Esophagus muscularis mucosa (tissue), 4 donors: Measurements from ENCODE around the gene COIL. TPM values are rescaled to one million over a fixed set of nuclear protein-coding genes. Genes with fewer than 3 reads are reported as not detected.

Experiments
- DNase-seq: peaks from one replicate; pipeline ENCODE4 v3.0.0-alpha.2; 2017; ENCODE audit errors: extremely low spot score
- H3K27ac ChIP-seq, 4 donors: fragments of 200-600 bp; sonication (generic); replicated peaks in 1 of 4; 1 replicate in 3 of 4; 2 replicates in 1 of 4; pipeline ENCODE4 v1.5.1; 2016 to 2019; ENCODE audit warnings: mild to moderate bottlenecking in 1 of 4
- H3K27me3 ChIP-seq, 4 donors: fragments of 200-600 bp; sonication (generic); one replicate each; pipeline versions ENCODE4 v1.5.1 to v1.6.0; 2016 to 2019
- H3K36me3 ChIP-seq, 4 donors: fragments of 200-600 bp; sonication (generic); one replicate each; pipeline ENCODE4 v1.5.1; 2016 to 2019
- H3K4me1 ChIP-seq, 4 donors: fragments of 200-600 bp; sonication (generic); one replicate each; pipeline ENCODE4 v1.5.1; 2016 to 2019
- H3K4me3 ChIP-seq, 4 donors: fragments of 200-600 bp; sonication (generic); 1 replicate in 2 of 4; 2 replicates in 2 of 4; pipeline ENCODE4 v1.5.1; 2016 to 2019; ENCODE audit warnings: mild to moderate bottlenecking in 4 of 4, moderate library complexity in 1 of 4
- H3K9me3 ChIP-seq, 4 donors: fragments of 200-600 bp; sonication (generic); 1 replicate in 3 of 4; 2 replicates in 1 of 4; pipeline ENCODE4 v1.5.1; 2016 to 2019
- EP300 ChIP-seq: sonication (generic); formaldehyde crosslinking; IDR thresholded peaks from one replicate; pipeline ENCODE4 v1.6.1; 2017; ENCODE audit warnings: antibody characterized with exemption
- POLR2A ChIP-seq: fragments of 450-650 bp; IDR thresholded peaks from one replicate; pipeline ENCODE4 v1.6.1; 2017; ENCODE audit warnings: antibody characterized with exemption, moderate library complexity, mild to moderate bottlenecking, low read depth
- POLR2AphosphoS5 ChIP-seq, 2 donors: sonication (generic); formaldehyde crosslinking; IDR thresholded peaks; one replicate each; pipeline ENCODE4 v1.6.1; 2017; ENCODE audit warnings: antibody characterized with exemption in 2 of 2
- WGBS: methylation state at CpG from one replicate; pipeline ENCODE4 v1.1.5; 2018; 5-methylcytosine and 5-hydroxymethylcytosine counted together
- intact Hi-C: fragments of 100-400 bp; cut with DNase I; formaldehyde crosslinking; loops from one replicate; pipeline ENCODE4 v1.15.1; 2023
- total RNA-seq, 4 donors: library from RNA; depleted of rRNA; stranded (reverse); fragments of >200 nt; gene quantifications; one replicate each; pipeline versions ENCODE4 v1.1.0 to v1.2.1, GENCODE V29; 2016
- TF ChIP-seq, protein P1 (sequence below), 3 experiments: fragments of 200-600 bp in 2 of 3; fragments of 450-650 bp in 1 of 3; sonication (generic) in 2 of 3; IDR thresholded peaks; one replicate each; pipeline ENCODE4 v1.5.1; 2017 to 2019; ENCODE audit warnings: antibody characterized with exemption in 3 of 3, mild to moderate bottlenecking in 2 of 3, moderate library complexity in 1 of 3

Gene COIL
- total RNA-seq, 4 donors from 2014 or later, result 9.9 to 13.3 (median 11.4) TPM

DNA sequence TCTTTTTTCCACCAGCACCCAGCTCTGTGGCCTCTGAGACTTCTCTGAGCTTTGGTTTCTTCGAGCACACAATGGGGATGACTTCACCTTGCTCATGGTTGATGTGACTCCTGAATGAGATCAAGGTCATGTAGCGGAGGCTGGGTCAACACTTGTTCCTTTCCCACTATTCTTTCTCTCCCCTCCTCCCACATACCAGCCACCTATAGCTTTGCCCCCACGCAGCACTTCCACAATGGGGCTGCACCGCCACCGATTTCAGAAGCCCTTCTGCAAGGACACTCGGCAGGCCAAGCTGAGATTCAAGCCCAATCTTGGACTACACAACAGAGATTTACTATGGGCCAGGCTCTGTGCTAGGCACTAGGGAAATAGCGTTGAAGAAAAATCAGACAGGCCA, 61.4 kb downstream of the COIL start:
- intact Hi-C loops, result no loop called here
- 99% methylated on average over 7 of the region's 7 CpGs for WGBS
- Histone ChIP-seq H3K4me3 (no peak overlapping the region), H3K36me3 (peaks cover 66 to 100% (median 100%) of the 10 kb centered on the region in 4 donors), H3K27me3 (no peaks in the 10 kb centered on the region), H3K4me1 (peaks cover 0 to 4% (median 1%) of the 10 kb centered on the region in 4 donors), H3K27ac (no peak overlapping the region), H3K9me3 (no peaks in the 10 kb centered on the region)
- no peak for DNase-seq
- no peak for TF ChIP-seq POLR2AphosphoS5 (IDR thresholded peaks at IDR 0.05)
- no peak for TF ChIP-seq EP300
- TF ChIP-seq POLR2A, result no peak
- TF ChIP-seq, protein P1, sequence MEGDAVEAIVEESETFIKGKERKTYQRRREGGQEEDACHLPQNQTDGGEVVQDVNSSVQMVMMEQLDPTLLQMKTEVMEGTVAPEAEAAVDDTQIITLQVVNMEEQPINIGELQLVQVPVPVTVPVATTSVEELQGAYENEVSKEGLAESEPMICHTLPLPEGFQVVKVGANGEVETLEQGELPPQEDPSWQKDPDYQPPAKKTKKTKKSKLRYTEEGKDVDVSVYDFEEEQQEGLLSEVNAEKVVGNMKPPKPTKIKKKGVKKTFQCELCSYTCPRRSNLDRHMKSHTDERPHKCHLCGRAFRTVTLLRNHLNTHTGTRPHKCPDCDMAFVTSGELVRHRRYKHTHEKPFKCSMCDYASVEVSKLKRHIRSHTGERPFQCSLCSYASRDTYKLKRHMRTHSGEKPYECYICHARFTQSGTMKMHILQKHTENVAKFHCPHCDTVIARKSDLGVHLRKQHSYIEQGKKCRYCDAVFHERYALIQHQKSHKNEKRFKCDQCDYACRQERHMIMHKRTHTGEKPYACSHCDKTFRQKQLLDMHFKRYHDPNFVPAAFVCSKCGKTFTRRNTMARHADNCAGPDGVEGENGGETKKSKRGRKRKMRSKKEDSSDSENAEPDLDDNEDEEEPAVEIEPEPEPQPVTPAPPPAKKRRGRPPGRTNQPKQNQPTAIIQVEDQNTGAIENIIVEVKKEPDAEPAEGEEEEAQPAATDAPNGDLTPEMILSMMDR (IDR thresholded peaks at IDR 0.05), result no peak

DNA sequence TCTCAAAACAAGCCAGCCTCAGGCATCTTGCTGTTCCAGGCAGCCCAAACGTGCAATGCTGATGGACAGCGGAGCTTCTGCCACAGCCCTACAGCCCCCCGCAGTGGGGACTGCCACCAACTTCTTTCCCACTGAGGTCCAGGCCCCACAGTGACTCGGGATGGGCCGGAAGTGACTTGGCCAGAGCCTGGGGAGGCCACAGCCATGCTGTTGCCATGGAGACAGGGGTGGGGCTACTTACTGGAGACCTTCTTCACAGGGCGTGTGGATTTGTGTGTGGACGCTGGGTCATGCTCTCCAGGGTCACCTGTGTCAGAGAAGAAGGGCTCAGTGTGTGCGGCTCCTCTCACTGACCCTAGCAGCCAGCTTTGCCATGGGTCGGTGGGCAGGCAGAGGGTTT, 62.0 kb downstream of the COIL start:
- 86% methylated on average over 6 of the region's 9 CpGs for WGBS
- H3K4me1 ChIP-seq, result peaks cover 0 to 4% (median 1%) of the 10 kb centered on the region in 4 donors
- peaks cover 64 to 100% (median 100%) of the 10 kb centered on the region in 4 donors for H3K36me3 ChIP-seq
- intact Hi-C loops, result no loop called here
- H3K9me3 ChIP-seq, result no peaks in the 10 kb centered on the region
- no peak overlapping the region for H3K4me3 ChIP-seq
- no peak overlapping the region for H3K27ac ChIP-seq
- DNase-seq, result no peak
- TF ChIP-seq EP300, result no peak
- TF ChIP-seq POLR2AphosphoS5 (IDR thresholded peaks at IDR 0.05), result no peak
- no peak for TF ChIP-seq POLR2A
- TF ChIP-seq, protein P1 (IDR thresholded peaks at IDR 0.05), result no peak
- no peaks in the 10 kb centered on the region for H3K27me3 ChIP-seq

DNA sequence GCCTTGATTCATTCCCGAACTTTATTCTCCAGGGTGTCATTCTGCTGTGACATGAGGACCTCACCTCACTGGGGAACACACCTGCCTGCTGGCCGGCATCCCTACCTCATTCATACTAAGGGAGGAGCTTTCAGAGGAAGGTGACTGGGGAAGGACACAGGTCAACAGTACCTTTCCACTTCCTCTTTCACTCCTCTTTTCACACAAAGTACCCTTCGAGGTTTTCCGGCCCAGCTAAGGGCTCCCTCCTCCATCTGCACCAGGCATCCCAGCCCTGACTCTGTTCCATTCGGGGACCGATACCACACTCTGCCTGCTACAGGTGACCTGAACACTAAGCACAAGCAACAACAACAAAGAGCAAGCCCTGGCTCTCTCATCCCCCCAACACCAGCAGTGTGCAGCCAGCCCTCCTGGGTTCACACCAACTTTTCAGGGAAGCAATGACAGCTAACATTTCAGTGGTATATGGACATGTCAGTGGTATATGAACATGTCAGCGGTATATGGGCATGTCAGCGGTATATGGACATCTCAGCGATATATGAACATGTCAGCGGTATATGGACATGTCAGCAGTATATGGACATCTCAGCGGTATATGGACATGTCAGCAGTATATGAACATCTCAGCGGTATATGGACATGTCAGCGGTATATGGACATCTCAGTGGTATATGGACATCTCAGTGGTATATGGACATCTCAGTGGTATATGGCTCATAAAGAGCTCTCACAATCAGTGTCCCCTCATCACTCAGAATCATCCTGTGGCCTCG, 63.0 kb downstream of the COIL start:
- DNase-seq, result no peak
- H3K36me3 ChIP-seq, result peaks cover 64 to 100% (median 100%) of the 10 kb centered on the region in 4 donors
- intact Hi-C loops, result no loop called here
- 91% methylated on average over 13 of the region's 14 CpGs for WGBS
- H3K27ac ChIP-seq, result no peak overlapping the region
- no peak overlapping the region for H3K4me3 ChIP-seq
- TF ChIP-seq, protein P1 (IDR thresholded peaks at IDR 0.05), result no peak
- TF ChIP-seq POLR2A (no peak), EP300 (no peak), POLR2AphosphoS5 (IDR thresholded peaks at IDR 0.05) (no peak)
- H3K9me3 ChIP-seq, result no peaks in the 10 kb centered on the region
- peaks cover 0 to 4% (median 1%) of the 10 kb centered on the region in 4 donors for H3K4me1 ChIP-seq
- no peaks in the 10 kb centered on the region for H3K27me3 ChIP-seq

DNA sequence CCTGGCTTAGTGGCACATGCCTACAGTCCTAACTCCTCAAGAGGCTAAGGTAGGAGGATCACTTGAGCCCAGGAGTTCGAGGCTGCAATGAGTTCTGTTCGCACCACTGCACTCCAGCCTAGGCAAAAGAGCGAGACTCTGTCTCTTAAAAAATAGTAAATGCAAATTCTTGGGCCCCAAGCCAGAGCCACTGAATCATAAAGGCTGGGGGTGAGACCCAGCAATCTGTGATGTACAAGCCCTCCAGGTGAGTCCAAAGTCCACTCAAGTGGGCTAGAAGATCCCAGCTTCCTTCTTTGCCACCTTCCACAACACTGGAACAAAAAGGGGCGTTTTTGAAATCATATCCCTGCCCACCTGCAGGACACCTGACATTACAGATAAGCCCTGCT, 63.9 kb downstream of the COIL start:
- 91% methylated on average over 4 of the region's 4 CpGs for WGBS
- Histone ChIP-seq H3K4me3 (no peak overlapping the region), H3K9me3 (no peaks in the 10 kb centered on the region), H3K4me1 (peaks cover 0 to 4% (median 0%) of the 10 kb centered on the region in 4 donors), H3K36me3 (peaks cover 58 to 100% (median 99%) of the 10 kb centered on the region in 4 donors), H3K27ac (no peak overlapping the region), H3K27me3 (no peaks in the 10 kb centered on the region)
- no peak for DNase-seq
- no peak for TF ChIP-seq EP300
- TF ChIP-seq POLR2A, result no peak
- TF ChIP-seq POLR2AphosphoS5 (IDR thresholded peaks at IDR 0.05), result no peak
- TF ChIP-seq, protein P1 (IDR thresholded peaks at IDR 0.05), result no peak
- intact Hi-C loops, result no loop called here
